Gastrocnemius medialis (tissue), 4 donors: ENCODE results near the gene SSU72. TPM values are rescaled to one million over a fixed set of nuclear protein-coding genes. Genes with fewer than 3 reads are reported as not detected.

Source experiments
- ATAC-seq, 2 donors: fragments of 150-250 bp; one replicate each; pipeline ENCODE4 v1.9.1; 2016
- DNase-seq, 2 donors: peaks; one replicate each; pipeline ENCODE4 v3.0.0-alpha.2; 2019
- H3K27ac ChIP-seq, 4 donors: fragments of 200-600 bp; sonication (generic); 1 replicate in 1 of 4; 2 replicates in 3 of 4; pipeline ENCODE4 v1.5.1; 2016 to 2018; ENCODE audit warnings: mild to moderate bottlenecking in 2 of 4, moderate library complexity in 1 of 4
- H3K27me3 ChIP-seq, 3 donors: fragments of 200-600 bp; sonication (generic) in 2 of 3; 1 replicate in 1 of 3; 2 replicates in 2 of 3; pipeline versions ENCODE4 v1.5.1 to v1.6.0; 2016 to 2019; ENCODE audit warnings: mild to moderate bottlenecking in 1 of 3, moderate library complexity in 1 of 3
- H3K36me3 ChIP-seq, 2 donors: fragments of 200-600 bp; sonication (generic) in 1 of 2; one replicate each; pipeline ENCODE4 v1.5.1; 2017 to 2018
- H3K4me1 ChIP-seq, 2 donors: fragments of 200-600 bp; sonication (generic) in 1 of 2; one replicate each; pipeline ENCODE4 v1.5.1; 2016 to 2017; ENCODE audit warnings: mild to moderate bottlenecking in 2 of 2
- H3K4me3 ChIP-seq, 4 donors: fragments of 200-600 bp; sonication (generic) in 3 of 4; 1 replicate in 1 of 4; 2 replicates in 3 of 4; pipeline ENCODE4 v1.5.1; 2016 to 2019; ENCODE audit warnings: mild to moderate bottlenecking in 2 of 4
- H3K9me3 ChIP-seq, 3 donors: fragments of 200-600 bp; sonication (generic) in 2 of 3; 1 replicate in 1 of 3; 2 replicates in 2 of 3; pipeline ENCODE4 v1.5.1; 2016 to 2019
- POLR2A ChIP-seq, 2 donors: fragments of 450-650 bp; IDR thresholded peaks; one replicate each; pipeline ENCODE4 v1.6.1; 2017; ENCODE audit warnings: antibody characterized with exemption in 2 of 2, mild to moderate bottlenecking in 2 of 2, moderate library complexity in 2 of 2
- in situ Hi-C, 4 donors: fragments of 200-750 bp; cut with MboI; loops; one replicate each; pipeline versions ENCODE4 v1.15.0 to v1.8.0; 2017; ENCODE audit warnings: low sequenced_read_pairs in 4 of 4
- intact Hi-C: fragments of 100-400 bp; cut with DNase I; formaldehyde crosslinking; loops from one replicate; pipeline ENCODE4 v1.15.1; 2023; ENCODE audit warnings: low total_unique reads
- total RNA-seq, 4 donors: library from RNA; depleted of rRNA; stranded (reverse); fragments of >200 nt; gene quantifications; one replicate each; pipeline versions ENCODE4 v1.1.0 to v1.2.3, GENCODE V29; 2016
- TF ChIP-seq, protein P1 (sequence below), 5 experiments: fragments of 450-650 bp in 3 of 5; fragments of 200-600 bp in 2 of 5; sonication (generic) in 2 of 5; IDR thresholded peaks in 4 of 5; conservative IDR thresholded peaks in 1 of 5; 1 replicate in 4 of 5; 2 replicates in 1 of 5; pipeline ENCODE4 v1.5.1; 2016 to 2019; ENCODE audit warnings: antibody characterized with exemption in 5 of 5, mild to moderate bottlenecking in 3 of 5, moderate library complexity in 3 of 5

The SSU72 gene
- total RNA-seq, 4 donors from 2014 or later, result 141 to 235 (median 208) TPM

DNA sequence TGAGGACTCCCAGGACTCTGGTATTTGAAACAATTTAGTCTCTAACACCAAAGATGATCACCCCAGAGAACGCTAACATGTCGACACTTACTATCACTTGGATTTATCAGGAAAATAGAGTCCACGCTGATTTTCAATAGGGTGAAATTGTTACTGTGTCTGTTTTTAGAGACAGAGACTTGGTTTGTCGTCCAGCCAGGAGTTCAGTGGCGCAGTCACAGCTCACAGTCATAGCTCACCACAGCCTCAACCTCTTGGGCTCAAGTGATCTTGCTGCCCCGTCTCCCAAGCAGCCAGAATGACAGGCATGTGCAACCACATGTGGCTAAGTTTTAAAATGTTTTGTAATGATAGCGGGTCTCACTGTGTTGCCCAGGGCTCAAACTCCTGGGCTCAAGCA, 5.3 kb downstream of the SSU72 start:
- no peaks in the 10 kb centered on the region for H3K27me3 ChIP-seq
- ATAC-seq, result no peak
- in situ Hi-C loops, result no loop called here
- no peaks in the 10 kb centered on the region for H3K9me3 ChIP-seq
- H3K4me3 ChIP-seq, result no peak overlapping the region
- peaks cover 2 to 4% of the 10 kb centered on the region in 2 donors for H3K36me3 ChIP-seq
- intact Hi-C loops, result no loop called here
- H3K27ac ChIP-seq, result peak overlapping the region; percentile 84 to 91 (median 86)
- TF ChIP-seq, protein P1, sequence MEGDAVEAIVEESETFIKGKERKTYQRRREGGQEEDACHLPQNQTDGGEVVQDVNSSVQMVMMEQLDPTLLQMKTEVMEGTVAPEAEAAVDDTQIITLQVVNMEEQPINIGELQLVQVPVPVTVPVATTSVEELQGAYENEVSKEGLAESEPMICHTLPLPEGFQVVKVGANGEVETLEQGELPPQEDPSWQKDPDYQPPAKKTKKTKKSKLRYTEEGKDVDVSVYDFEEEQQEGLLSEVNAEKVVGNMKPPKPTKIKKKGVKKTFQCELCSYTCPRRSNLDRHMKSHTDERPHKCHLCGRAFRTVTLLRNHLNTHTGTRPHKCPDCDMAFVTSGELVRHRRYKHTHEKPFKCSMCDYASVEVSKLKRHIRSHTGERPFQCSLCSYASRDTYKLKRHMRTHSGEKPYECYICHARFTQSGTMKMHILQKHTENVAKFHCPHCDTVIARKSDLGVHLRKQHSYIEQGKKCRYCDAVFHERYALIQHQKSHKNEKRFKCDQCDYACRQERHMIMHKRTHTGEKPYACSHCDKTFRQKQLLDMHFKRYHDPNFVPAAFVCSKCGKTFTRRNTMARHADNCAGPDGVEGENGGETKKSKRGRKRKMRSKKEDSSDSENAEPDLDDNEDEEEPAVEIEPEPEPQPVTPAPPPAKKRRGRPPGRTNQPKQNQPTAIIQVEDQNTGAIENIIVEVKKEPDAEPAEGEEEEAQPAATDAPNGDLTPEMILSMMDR (IDR thresholded peaks at IDR 0.05 in 4 of 5, conservative IDR thresholded peaks at IDR 0.05 in 1 of 5), result no peak
- TF ChIP-seq POLR2A (IDR thresholded peaks at IDR 0.05), result peak in 1 of 2 donors; percentile 36
- peaks cover 67 to 69% of the 10 kb centered on the region in 2 donors for H3K4me1 ChIP-seq
- DNase-seq, result no peak

DNA sequence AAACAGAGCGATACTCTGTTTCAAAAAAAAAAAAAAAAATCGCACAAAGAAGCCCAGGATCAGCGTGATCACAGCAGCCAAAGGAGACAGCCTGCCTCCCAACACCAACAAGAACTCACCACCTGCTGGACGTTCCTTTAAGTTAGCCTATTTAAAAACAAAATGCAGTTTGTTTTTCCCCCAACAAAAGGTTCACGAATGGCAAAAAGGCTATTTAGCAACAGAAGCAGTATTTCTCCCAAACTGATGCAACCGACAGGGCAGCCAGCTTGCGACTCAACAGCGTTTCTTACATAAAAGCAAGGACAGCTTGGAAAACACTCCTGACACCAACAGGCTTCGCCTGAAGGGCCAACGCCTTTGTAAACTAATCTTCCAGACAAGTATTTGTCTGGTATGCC, 6.8 kb downstream of the SSU72 start:
- H3K9me3 ChIP-seq, result no peaks in the 10 kb centered on the region
- no peaks in the 10 kb centered on the region for H3K27me3 ChIP-seq
- H3K4me3 ChIP-seq, result peak overlapping the region in 1 of 4 donors; percentile 33
- no peak for DNase-seq
- intact Hi-C loops, result no loop called here
- ATAC-seq, result peak; percentile 13 to 42
- peaks cover 60 to 62% of the 10 kb centered on the region in 2 donors for H3K4me1 ChIP-seq
- peak overlapping the region; percentile 84 to 91 (median 86) for H3K27ac ChIP-seq
- in situ Hi-C loops, result no loop called here
- TF ChIP-seq, protein P1 (IDR thresholded peaks at IDR 0.05 in 4 of 5, conservative IDR thresholded peaks at IDR 0.05 in 1 of 5), result no peak
- no peak for TF ChIP-seq POLR2A (IDR thresholded peaks at IDR 0.05)
- peaks cover 3 to 18% of the 10 kb centered on the region in 2 donors for H3K36me3 ChIP-seq

DNA sequence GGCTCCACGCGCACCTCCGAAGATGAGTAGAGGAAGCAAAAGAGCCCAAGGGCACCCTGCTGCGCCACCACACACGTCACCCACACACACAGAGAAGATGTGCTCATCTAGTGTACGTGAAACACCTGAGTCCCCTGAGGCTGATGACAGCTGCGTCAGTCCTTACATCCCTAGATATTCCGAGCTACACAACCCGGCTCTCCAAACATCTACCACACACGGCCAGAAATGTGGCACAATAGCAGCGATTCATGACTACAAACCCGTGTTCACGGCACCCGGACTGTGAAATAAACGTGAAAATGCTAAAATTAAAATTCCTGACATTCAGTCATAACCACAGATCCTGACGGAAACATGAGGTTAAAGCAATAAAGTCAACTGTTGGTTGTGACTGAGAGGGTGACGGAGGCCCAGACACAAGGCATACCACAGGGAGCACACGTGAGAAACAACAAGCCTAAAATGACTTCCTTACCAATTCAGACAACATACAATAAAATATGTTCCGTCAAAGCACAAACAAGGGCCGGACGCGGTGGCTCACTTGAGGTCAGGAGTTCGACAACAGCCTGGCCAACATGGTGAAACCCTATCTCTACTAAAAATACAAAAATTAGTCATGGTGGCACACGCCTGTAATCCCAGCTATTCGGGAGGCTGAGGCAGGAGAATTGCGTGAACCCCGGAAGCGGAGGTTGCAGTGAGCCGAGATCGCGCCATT, 7.3 kb downstream of the SSU72 start:
- intact Hi-C loops, result no loop called here
- in situ Hi-C loops, result no loop called here
- peak overlapping the region in 2 of 4 donors; percentile 3 to 7 for H3K4me3 ChIP-seq
- H3K9me3 ChIP-seq, result no peaks in the 10 kb centered on the region
- H3K27ac ChIP-seq, result peak overlapping the region; percentile 84 to 91 (median 86)
- DNase-seq (peak in 1 of 2 donors; percentile 61), ATAC-seq (peak; percentile 50 to 84)
- H3K4me1 ChIP-seq, result peaks cover 56 to 59% of the 10 kb centered on the region in 2 donors
- peaks cover 3 to 24% of the 10 kb centered on the region in 2 donors for H3K36me3 ChIP-seq
- TF ChIP-seq, protein P1 (IDR thresholded peaks at IDR 0.05 in 4 of 5, conservative IDR thresholded peaks at IDR 0.05 in 1 of 5), result no peak
- TF ChIP-seq POLR2A (IDR thresholded peaks at IDR 0.05), result peak in 1 of 2 donors; percentile 23
- H3K27me3 ChIP-seq, result no peaks in the 10 kb centered on the region

DNA sequence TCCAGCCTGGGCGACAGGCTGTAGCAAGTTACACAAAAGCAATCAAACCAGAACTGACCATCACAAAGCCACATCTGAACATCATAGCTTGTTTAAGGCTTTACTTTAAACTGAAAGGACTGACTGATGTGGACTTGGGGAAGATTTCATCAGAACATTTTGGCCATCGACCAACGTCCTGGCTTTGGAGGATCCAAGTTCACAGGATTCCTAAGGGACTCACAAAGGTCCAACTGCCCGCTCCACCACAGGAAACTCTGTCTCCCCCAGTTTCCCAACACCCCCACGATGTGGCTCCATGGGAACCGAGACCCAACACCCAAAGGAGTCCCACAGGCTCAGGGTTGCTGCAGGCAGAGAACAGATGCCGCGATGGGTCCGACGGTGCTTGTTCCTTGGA, 9.3 kb downstream of the SSU72 start:
- DNase-seq (no peak), ATAC-seq (no peak)
- in situ Hi-C loops, result no loop called here
- Histone ChIP-seq H3K36me3 (peaks cover 3 to 44% of the 10 kb centered on the region in 2 donors), H3K27me3 (no peaks in the 10 kb centered on the region), H3K9me3 (no peaks in the 10 kb centered on the region), H3K27ac (peak overlapping the region; percentile 84 to 91 (median 86)), H3K4me3 (no peak overlapping the region), H3K4me1 (peaks cover 49% of the 10 kb centered on the region in 2 donors)
- no peak for TF ChIP-seq POLR2A (IDR thresholded peaks at IDR 0.05)
- TF ChIP-seq, protein P1 (IDR thresholded peaks at IDR 0.05 in 4 of 5, conservative IDR thresholded peaks at IDR 0.05 in 1 of 5), result no peak
- intact Hi-C loops, result no loop called here
